KMS-11 (cell line): Measurements from ENCODE around the gene YY1.
"Not testable (repeated sequence)": the region's sequence is repeated elsewhere in the genome, so short reads cannot be mapped to it uniquely, and the experiment has no call there.

Experiments used
- H2AFZ ChIP-seq: fragments of 200-600 bp; sonication (generic); 2 replicates; pipeline ENCODE4 v1.6.1; 2016; ENCODE audit warnings: antibody characterized with exemption, mixed run types, low read depth
- H3K27ac ChIP-seq: fragments of 200-600 bp; sonication (generic); 2 replicates; pipeline ENCODE4 v1.6.1; 2016; ENCODE audit warnings: mild to moderate bottlenecking, mixed run types
- H3K27me3 ChIP-seq: fragments of 200-600 bp; sonication (generic); 2 replicates; pipeline ENCODE4 v1.6.1; 2017; ENCODE audit warnings: mild to moderate bottlenecking, low read depth, mixed run types, moderate library complexity; ENCODE audit not compliant: insufficient read depth
- H3K36me3 ChIP-seq: fragments of 200-600 bp; sonication (generic); 2 replicates; pipeline ENCODE4 v1.6.1; 2017; ENCODE audit warnings: mild to moderate bottlenecking, mixed run types; ENCODE audit not compliant: insufficient read depth
- H3K4me1 ChIP-seq: fragments of 200-600 bp; sonication (generic); 2 replicates; pipeline ENCODE4 v1.6.1; 2016; ENCODE audit warnings: mild to moderate bottlenecking, low read depth, mixed run types; ENCODE audit not compliant: poor library complexity, severe bottlenecking
- H3K4me2 ChIP-seq: fragments of 200-600 bp; sonication (generic); 2 replicates; pipeline ENCODE4 v1.7.0; 2016; ENCODE audit warnings: mild to moderate bottlenecking, mixed run types
- H3K4me3 ChIP-seq: fragments of 200-600 bp; sonication (generic); IDR thresholded peaks from 2 replicates; pipeline ENCODE4 v1.6.1; 2017; ENCODE audit warnings: low read depth, low read length, mixed read lengths; ENCODE audit not compliant: insufficient read depth
- H3K79me2 ChIP-seq: fragments of 200-600 bp; sonication (generic); 2 replicates; pipeline ENCODE4 v1.6.1; 2016; ENCODE audit warnings: low read depth, mixed run types; ENCODE audit not compliant: insufficient read depth
- H3K9ac ChIP-seq: fragments of 200-600 bp; sonication (generic); 2 replicates; pipeline ENCODE4 v1.6.1; 2016; ENCODE audit warnings: mild to moderate bottlenecking, mixed run types
- H4K20me1 ChIP-seq: fragments of 200-600 bp; sonication (generic); 2 replicates; pipeline ENCODE4 v1.6.1; 2016; ENCODE audit warnings: mild to moderate bottlenecking, mixed run types; ENCODE audit not compliant: insufficient read depth
- TF ChIP-seq, protein P1 (sequence below): fragments of 200-600 bp; sonication (generic); conservative IDR thresholded peaks from 2 replicates; pipeline ENCODE4 v1.6.1; 2017; ENCODE audit warnings: low read depth, mild to moderate bottlenecking, antibody characterized with exemption, low read length, moderate library complexity, mixed read lengths

YY1 gene

DNA sequence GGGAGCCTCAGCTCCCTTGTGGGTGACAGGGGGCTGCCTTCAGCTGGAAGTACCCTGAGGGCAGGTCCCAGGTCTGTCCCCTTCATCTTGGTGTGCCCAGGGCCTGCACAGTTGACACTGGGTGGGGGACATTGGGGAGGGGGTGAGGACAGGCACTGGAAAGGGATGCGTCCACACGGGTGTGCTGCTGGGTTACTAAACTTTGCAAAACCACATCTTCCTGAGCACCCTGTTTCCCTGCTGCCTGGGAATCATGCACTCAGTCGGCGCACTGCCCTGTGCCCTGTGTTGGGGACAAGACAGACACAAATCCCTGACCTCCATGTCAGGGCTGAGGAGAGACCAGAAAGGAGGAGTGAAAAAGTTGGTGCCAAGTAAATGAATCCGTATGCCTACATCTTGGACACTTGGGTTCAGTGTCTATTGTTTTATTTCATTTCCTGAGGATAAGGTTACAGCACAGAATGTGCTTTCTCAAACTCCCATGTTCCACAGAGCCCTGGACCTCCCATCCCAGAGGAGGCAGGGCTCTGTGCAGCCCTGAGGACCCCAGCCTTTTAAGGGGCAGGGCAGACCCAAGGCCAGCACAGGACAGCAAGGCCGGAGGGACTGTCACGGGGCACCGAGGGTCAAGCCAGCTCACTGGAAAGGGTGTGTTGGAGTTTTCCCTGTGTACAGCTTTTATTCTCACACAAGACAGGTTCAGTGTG, 70.2 kb downstream of the YY1 start:
- no peak overlapping the region for H3K4me2 ChIP-seq
- H3K4me1 ChIP-seq: no peaks in the 10 kb centered on the region

DNA sequence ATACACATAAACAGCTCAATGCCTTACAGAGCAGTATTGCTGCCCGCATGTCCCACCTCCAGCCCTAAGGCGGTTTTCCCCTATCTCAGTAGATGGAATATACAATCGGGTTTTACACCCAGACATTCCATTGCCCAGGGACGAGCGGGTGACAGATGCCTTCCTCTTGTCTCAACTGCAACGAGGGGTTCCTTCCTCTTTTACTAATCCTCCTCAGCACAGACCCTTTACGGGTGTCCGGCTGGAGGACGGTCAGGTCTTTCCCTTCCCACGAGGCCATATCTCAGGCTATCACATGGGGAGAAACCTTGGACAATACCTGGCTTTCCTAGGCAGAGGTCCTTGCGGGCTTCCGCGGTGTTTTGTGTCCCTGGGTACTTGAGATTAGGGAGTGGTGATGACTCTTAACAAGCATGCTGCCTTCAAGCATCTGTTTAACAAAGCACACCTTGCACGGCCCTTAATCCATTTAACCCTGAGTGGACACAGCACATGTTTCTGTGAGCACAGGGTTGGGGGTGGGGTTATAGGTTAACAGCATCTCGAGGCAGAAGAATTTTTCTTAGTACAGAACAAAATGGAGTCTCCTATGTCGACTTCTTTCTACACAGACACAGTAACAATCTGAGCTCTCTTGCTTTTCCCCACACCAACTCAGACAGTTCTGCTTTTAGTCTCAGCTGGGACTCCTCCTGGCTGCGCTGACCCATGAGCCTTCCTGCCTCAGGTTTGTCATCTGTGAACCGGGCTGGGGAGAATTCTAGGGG, 73.3 kb downstream of the YY1 start:
- not testable (repeated sequence) for H3K27ac ChIP-seq, H4K20me1 ChIP-seq, H3K4me1 ChIP-seq, H3K4me2 ChIP-seq, H3K79me2 ChIP-seq, H3K27me3 ChIP-seq, H2AFZ ChIP-seq, H3K4me3 ChIP-seq, H3K9ac ChIP-seq, H3K36me3 ChIP-seq

More for the DNA sequence above, 70.2 kb downstream of the YY1 start:
- no peaks in the 10 kb centered on the region for H3K27me3 ChIP-seq
- H3K27ac ChIP-seq: no peak overlapping the region
- TF ChIP-seq, protein P1, sequence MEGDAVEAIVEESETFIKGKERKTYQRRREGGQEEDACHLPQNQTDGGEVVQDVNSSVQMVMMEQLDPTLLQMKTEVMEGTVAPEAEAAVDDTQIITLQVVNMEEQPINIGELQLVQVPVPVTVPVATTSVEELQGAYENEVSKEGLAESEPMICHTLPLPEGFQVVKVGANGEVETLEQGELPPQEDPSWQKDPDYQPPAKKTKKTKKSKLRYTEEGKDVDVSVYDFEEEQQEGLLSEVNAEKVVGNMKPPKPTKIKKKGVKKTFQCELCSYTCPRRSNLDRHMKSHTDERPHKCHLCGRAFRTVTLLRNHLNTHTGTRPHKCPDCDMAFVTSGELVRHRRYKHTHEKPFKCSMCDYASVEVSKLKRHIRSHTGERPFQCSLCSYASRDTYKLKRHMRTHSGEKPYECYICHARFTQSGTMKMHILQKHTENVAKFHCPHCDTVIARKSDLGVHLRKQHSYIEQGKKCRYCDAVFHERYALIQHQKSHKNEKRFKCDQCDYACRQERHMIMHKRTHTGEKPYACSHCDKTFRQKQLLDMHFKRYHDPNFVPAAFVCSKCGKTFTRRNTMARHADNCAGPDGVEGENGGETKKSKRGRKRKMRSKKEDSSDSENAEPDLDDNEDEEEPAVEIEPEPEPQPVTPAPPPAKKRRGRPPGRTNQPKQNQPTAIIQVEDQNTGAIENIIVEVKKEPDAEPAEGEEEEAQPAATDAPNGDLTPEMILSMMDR: no peak
- H4K20me1 ChIP-seq: no peaks in the 10 kb centered on the region
- H2AFZ ChIP-seq: no peak overlapping the region
- H3K4me3 ChIP-seq: no peak overlapping the region
- H3K36me3 ChIP-seq: no peaks in the 10 kb centered on the region
- no peak overlapping the region for H3K9ac ChIP-seq
- H3K79me2 ChIP-seq: no peaks in the 10 kb centered on the region

DNA sequence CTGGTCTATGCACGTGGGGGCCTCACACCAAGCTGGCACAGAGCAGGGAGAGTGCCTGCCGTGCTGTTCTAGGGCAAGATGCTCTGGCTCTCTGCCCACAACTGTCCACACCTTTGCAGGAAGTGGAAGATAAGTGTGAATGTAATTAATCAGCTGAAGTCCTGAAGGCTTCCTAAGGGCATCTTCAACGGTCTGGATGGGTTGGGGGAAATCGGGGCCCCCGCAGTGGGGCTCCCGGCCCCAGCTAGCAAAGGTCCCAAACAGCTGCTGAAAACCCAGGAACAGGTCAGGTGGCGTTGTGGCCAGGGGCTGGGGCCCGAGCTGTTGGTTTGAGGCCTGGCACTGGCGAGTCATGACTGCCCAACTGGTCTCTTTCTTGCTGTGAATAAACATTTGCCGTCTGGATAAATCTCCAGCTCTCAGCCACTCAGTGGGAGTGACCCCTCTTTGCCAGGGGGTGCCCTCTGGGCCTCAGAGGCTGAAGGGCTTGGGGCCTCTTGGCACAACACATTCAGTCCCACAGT, 74.0 kb downstream of the YY1 start:
- TF ChIP-seq, protein P1: no peak
- no peak overlapping the region for H3K4me3 ChIP-seq
- no peak overlapping the region for H2AFZ ChIP-seq
- H3K36me3 ChIP-seq: no peaks in the 10 kb centered on the region
- H3K9ac ChIP-seq: no peak overlapping the region
- H3K4me2 ChIP-seq: no peak overlapping the region
- H3K27ac ChIP-seq: no peak overlapping the region
- H3K79me2 ChIP-seq: no peaks in the 10 kb centered on the region
- H3K27me3 ChIP-seq: no peaks in the 10 kb centered on the region
- H3K4me1 ChIP-seq: no peaks in the 10 kb centered on the region
- H4K20me1 ChIP-seq: no peaks in the 10 kb centered on the region

DNA sequence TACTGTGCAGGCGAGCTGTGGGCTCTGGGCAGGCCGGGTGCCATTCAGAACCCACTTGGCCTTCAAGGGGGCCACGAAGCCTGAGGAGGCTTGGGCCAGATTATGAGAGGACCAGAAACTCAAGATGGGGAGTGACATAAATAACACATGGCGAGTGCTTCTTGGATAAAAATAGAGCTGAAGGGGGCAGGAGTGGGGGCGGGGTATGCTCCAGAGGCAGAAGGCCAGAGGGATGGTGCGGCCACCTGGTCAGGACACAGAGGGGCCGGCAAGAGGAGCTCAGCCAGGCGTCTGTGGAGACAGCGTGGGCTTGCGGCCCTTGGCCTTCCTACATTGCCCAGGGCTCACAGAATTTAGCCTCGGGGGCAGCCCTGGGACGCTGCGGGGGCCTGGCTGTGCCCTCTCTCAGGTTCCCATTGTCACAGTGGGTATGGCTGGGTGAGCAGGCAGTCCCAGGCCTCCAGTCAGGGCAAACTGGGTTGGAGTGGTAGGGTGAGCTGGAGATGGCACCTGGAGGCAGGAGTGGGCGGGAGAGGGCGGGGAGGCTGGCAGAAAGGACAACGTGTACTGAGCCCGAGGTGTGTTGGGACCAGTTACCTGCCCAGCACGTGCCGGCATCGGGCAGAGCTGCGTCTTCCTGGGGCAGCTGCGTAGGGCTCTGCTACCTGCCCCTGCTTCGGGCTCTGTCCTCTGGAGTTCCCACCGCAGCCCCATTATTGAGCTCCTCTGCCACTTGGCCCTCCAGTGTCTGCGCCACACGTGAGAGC, 74.7 kb downstream of the YY1 start:
- H3K27me3 ChIP-seq: no peaks in the 10 kb centered on the region
- no peak overlapping the region for H3K9ac ChIP-seq
- H3K36me3 ChIP-seq: no peaks in the 10 kb centered on the region
- no peaks in the 10 kb centered on the region for H4K20me1 ChIP-seq
- H2AFZ ChIP-seq: no peak overlapping the region
- no peak overlapping the region for H3K4me3 ChIP-seq
- no peaks in the 10 kb centered on the region for H3K4me1 ChIP-seq
- H3K79me2 ChIP-seq: no peaks in the 10 kb centered on the region
- no peak overlapping the region for H3K4me2 ChIP-seq
- TF ChIP-seq, protein P1: no peak
- H3K27ac ChIP-seq: no peak overlapping the region
